Thoracic aorta (tissue), 2 donors: ENCODE measurements around the gene ALOX12. TPM values are rescaled to one million over a fixed set of nuclear protein-coding genes. Genes with fewer than 3 reads are reported as not detected.

ENCODE experiments used
- ATAC-seq: fragments of 150-250 bp; one replicate; pipeline ENCODE4 v1.8.0; 2017; ENCODE audit warnings: low read depth; ENCODE audit not compliant: insufficient number of reproducible peaks, low FRiP score
- DNase-seq: peaks from one replicate; pipeline ENCODE4 v3.0.0-alpha.2; 2020; ENCODE audit warnings: low spot score
- H3K27ac ChIP-seq, 2 donors: fragments of 200-600 bp; sonication (generic); 1 replicate in 1 of 2; 2 replicates in 1 of 2; pipeline ENCODE4 v1.5.1; 2016; ENCODE audit warnings: mild to moderate bottlenecking in 2 of 2, moderate library complexity in 2 of 2
- H3K27me3 ChIP-seq: fragments of 200-600 bp; sonication (generic); replicated peaks from 2 replicates; pipeline ENCODE4 v1.6.0; 2016; ENCODE audit warnings: mild to moderate bottlenecking; ENCODE audit not compliant: insufficient read depth
- H3K36me3 ChIP-seq: fragments of 200-600 bp; sonication (generic); one replicate; pipeline ENCODE4 v1.5.1; 2016
- H3K4me1 ChIP-seq, 2 donors: fragments of 200-600 bp; sonication (generic); 1 replicate in 1 of 2; 2 replicates in 1 of 2; pipeline versions ENCODE4 v1.5.1 to v1.6.0; 2016; ENCODE audit warnings: low read depth in 2 of 2, mild to moderate bottlenecking in 1 of 2; ENCODE audit not compliant: control insufficient read depth in 1 of 2
- H3K4me3 ChIP-seq: fragments of 200-600 bp; sonication (generic); 2 replicates; pipeline ENCODE4 v1.5.1; 2016; ENCODE audit warnings: mild to moderate bottlenecking
- H3K9me3 ChIP-seq: fragments of 200-600 bp; sonication (generic); 2 replicates; pipeline ENCODE4 v1.5.1; 2016
- total RNA-seq, 2 donors: library from RNA; depleted of rRNA; stranded (reverse); fragments of >200 nt; gene quantifications; one replicate each; pipeline versions ENCODE4 v1.1.0 to v1.2.3, GENCODE V29; 2016
- TF ChIP-seq, protein P1 (sequence below): fragments of 200-600 bp; sonication (generic); IDR thresholded peaks from one replicate; pipeline ENCODE4 v1.5.1; 2019; ENCODE audit warnings: antibody characterized with exemption

Gene ALOX12
- total RNA-seq, 2 donors from 2014 or later: not detected

DNA sequence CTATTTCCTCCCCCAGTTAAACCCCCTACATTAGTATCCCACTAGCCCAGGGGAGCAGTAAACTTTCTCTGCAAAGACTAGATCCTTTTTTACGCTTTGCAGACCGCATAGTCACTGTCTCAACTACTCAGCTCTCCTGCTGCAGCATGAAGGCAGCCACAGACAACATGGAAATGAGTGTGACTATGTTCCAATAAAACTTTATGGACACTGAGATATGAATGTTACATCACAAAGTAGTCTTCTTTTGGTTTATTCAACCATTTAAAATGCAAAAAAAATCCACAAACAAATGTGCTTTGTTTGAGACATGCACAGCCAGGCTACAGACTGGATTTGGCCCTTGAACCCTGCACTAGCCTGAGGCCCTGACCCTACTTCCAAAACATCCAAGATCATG is 14.7 kb downstream of the ALOX12 start:
- DNase-seq (no peak), ATAC-seq (no peak)
- Histone ChIP-seq H3K27ac (no peak overlapping the region), H3K4me1 (peaks cover 25 to 41% of the 10 kb centered on the region in 2 donors), H3K36me3 (peaks cover 2% of the 10 kb centered on the region), H3K9me3 (no peaks in the 10 kb centered on the region), H3K4me3 (peak overlapping the region; percentile 89), H3K27me3 (no peaks in the 10 kb centered on the region)
- TF ChIP-seq, protein P1, sequence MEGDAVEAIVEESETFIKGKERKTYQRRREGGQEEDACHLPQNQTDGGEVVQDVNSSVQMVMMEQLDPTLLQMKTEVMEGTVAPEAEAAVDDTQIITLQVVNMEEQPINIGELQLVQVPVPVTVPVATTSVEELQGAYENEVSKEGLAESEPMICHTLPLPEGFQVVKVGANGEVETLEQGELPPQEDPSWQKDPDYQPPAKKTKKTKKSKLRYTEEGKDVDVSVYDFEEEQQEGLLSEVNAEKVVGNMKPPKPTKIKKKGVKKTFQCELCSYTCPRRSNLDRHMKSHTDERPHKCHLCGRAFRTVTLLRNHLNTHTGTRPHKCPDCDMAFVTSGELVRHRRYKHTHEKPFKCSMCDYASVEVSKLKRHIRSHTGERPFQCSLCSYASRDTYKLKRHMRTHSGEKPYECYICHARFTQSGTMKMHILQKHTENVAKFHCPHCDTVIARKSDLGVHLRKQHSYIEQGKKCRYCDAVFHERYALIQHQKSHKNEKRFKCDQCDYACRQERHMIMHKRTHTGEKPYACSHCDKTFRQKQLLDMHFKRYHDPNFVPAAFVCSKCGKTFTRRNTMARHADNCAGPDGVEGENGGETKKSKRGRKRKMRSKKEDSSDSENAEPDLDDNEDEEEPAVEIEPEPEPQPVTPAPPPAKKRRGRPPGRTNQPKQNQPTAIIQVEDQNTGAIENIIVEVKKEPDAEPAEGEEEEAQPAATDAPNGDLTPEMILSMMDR: no peak

DNA sequence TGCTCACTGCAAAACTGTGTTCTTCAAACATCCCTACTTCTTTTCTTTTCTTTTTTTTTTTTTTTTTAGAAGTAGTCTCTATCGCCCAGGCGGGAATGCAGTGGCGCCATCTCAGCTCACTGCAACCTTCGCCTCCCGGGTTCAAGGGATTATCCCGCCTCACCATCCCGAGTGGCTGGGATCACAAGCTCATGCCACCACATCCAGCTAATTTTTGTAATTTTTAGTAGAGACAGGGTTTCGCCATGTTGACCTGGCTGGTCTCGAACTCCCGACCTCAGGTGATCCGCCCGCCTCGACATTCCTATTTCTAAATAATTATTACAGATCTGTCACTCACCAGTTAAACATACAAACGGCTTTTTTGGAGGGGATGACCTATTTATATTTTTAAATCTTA is 15.6 kb downstream of the ALOX12 start:
- peak overlapping the region; percentile 89 for H3K4me3 ChIP-seq
- TF ChIP-seq, protein P1: no peak
- ATAC-seq: no peak
- H3K27me3 ChIP-seq: no peaks in the 10 kb centered on the region
- no peaks in the 10 kb centered on the region for H3K9me3 ChIP-seq
- DNase-seq: no peak
- no peak overlapping the region for H3K27ac ChIP-seq
- H3K4me1 ChIP-seq: peaks cover 31 to 49% of the 10 kb centered on the region in 2 donors
- H3K36me3 ChIP-seq: peaks cover 2% of the 10 kb centered on the region

DNA sequence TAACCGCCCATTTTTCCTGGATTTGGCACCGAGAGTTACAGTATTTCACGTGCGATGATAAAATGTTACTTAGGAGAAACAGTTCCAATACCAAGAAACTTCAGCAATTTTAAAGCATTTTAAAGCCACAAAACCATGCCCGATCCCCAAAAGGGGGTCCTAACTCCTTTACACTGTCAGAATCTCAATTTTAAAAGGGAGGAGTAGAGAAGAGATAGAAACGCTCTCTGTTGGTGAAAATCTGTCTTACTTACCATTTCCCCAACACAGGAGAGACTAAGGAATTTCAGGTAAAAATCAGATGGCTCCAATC is 16.0 kb downstream of the ALOX12 start:
- Histone ChIP-seq H3K4me3 (peak overlapping the region; percentile 89), H3K36me3 (peaks cover 1% of the 10 kb centered on the region), H3K27me3 (no peaks in the 10 kb centered on the region), H3K9me3 (no peaks in the 10 kb centered on the region), H3K27ac (peak overlapping the region; percentile 97 to 98), H3K4me1 (peaks cover 31 to 54% of the 10 kb centered on the region in 2 donors)
- ATAC-seq (no peak), DNase-seq (no peak)
- TF ChIP-seq, protein P1: no peak

DNA sequence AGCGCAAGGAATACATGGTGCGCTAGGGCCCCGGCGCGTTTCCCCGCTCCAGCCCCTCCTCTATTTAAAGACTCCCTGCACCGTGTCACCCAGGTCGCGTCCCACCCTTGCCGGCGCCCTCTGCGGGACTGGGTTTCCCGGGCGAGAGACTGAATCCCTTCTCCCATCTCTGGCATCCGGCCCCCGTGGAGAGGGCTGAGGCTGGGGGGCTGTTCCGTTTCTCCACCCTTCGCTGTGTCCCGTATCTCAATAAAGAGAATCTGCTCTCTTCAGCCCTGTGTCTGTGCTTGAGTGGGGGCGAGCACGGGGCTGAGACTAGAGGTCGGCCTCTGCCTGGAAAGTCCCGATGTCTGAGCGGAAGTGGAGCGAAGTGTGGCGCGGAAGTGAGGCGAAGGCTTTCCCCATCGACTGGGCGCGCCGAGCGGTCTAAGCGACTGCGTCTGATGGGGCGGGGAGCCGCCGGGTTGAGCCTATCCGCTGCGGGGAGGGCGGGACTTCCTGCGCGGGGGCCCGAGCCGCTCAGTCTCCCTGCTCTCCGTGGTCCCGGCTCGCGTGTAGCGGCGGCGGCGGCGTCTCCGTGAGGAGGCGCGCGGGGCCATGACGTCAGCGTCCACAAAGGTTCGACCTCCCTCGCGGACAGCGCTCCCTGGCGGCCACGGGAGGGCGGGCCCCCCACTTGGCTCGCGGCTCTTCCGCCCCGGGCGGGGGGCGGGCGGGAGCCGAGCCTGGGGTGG is 18.6 kb downstream of the ALOX12 start:
- Histone ChIP-seq H3K27me3 (no peaks in the 10 kb centered on the region), H3K9me3 (no peaks in the 10 kb centered on the region), H3K4me3 (peak overlapping the region; percentile 89), H3K27ac (peak overlapping the region; percentile 97 to 98), H3K4me1 (peaks cover 35 to 71% of the 10 kb centered on the region in 2 donors), H3K36me3 (no peaks in the 10 kb centered on the region)
- TF ChIP-seq, protein P1: peak; percentile 88
- ATAC-seq: peak; percentile 72
- DNase-seq: peak; percentile 91

DNA sequence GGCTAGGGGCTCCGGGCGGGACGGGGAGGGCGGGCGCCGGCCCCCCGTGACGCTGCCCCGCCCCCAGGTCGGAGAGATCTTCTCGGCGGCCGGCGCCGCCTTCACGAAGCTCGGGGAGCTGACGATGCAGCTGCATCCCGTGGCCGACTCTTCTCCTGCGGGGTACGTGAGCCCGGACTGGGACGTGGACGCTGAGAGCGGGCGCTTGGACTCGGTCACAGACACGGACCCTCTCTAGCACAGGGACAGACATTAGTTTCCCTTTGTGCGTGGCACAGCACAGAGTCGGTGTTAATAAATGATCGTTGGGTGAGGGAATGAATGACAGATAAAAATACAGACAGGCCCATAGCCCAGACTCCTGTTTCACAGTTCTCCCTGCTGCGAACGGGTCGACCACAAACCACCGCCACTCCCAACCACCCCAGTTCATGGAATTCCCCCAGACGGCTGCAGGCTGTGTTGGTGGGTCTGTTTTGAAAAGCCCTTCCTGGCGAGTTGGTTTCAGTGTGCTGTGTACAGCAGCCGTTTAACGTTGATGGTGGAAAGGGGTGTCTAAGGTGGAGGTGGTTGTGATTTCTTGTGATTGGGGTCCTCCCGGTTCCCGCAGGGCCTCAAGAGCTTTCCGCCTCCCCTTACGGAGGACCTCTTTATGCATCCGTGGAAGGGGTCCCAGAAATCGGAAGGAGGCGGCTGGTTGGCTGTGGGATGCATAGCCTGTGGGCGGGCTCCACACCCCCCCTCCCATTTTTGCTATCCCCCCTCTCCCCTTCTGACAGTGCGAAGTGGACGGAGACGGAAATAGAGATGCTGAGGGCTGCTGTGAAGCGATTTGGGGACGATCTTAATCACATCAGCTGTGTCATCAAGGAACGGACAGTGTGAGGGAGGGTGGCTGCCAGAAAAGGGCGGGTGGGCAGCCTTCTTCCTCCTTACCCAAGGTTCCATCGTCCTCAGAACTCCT is 19.4 kb downstream of the ALOX12 start:
- Histone ChIP-seq H3K9me3 (no peaks in the 10 kb centered on the region), H3K36me3 (no peaks in the 10 kb centered on the region), H3K27me3 (no peaks in the 10 kb centered on the region), H3K4me1 (peaks cover 30 to 66% of the 10 kb centered on the region in 2 donors), H3K27ac (peak overlapping the region; percentile 97 to 98), H3K4me3 (peak overlapping the region; percentile 89)
- TF ChIP-seq, protein P1: no peak
- ATAC-seq (no peak), DNase-seq (no peak)
